ENCODE data around the gene TMEM95.

- TF ChIP-seq EZH2 (IDR thresholded peaks at IDR 0.05; ENCODE audit: borderline replicate concordance, insufficient read depth, low read depth, low read length, poor library complexity, severe bottlenecking) = no peak
- no peak for TF ChIP-seq CTCF (IDR thresholded peaks at IDR 0.05)
Observed at GRCh38 chr17:7383371-7383741, 28.4 kb downstream of the TMEM95 start.

All from B cell (primary cell).